Colon (tissue), 2 donors: ENCODE results near the gene NFIA.

Experiments used
- FAIRE-seq: peaks from 2 replicates; lab custom pipeline; 2012; peaks lifted over from hg19 to GRCh38; lab: Jason Lieb, UNC
- donor health status: control.
- donor health status: control.

NFIA gene

DNA sequence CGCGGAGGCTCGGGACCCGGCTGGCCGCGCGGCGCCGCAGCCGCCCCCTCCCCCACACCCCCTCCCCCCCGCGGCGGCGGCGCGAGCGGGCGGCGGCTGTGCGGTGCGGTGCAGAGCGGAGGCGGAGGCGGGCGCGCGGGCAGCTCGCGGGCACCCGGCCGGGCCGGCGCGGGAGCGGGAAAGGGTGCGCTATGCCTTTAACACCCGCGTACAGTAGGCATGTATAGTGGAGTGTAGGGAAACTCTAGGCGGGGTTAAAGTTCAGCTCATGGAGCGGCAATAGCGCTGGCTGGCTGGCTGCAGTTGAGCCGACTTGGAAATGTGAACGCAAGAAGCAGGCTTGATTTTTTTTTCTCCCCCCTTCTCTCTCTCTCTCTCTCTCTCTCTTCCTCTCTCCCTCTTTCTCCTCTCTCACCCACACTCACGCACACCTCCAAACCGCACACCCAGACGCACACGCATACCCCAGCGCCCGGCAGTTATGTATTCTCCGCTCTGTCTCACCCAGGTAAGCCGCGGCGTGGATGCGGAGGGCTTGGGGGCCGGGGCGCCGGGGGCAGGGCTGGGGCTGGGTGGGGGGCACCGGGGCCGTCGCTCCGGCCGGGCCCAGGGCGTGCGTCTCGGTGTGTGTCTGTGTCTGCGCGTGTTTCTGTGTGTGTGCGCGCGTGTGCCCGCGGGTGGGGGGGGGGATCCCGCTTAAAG lies at the start of gene NFIA:
Gene NFIA (plus strand): TSS at position 251 of the 702 bp plus-strand sequence.
- FAIRE-seq = no peak

DNA sequence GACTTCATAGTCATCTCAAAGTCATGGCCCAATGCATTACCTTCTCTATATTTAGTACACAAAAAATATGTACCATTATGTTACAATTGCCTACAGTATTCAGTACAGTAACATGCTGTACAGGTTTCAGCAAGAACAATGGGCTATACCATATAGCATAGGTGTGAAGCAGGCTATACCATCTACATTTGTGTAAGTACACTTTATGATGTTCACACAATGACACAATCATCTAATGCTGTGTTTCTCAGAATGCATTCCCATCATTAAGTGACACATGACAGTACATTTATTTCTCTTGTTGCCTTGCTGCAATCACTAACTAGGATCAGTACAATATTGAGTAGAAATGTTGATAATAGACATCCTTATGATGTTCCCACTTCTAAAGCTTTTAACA lies 46.5 kb upstream of the NFIA start:
- no peak for FAIRE-seq

DNA sequence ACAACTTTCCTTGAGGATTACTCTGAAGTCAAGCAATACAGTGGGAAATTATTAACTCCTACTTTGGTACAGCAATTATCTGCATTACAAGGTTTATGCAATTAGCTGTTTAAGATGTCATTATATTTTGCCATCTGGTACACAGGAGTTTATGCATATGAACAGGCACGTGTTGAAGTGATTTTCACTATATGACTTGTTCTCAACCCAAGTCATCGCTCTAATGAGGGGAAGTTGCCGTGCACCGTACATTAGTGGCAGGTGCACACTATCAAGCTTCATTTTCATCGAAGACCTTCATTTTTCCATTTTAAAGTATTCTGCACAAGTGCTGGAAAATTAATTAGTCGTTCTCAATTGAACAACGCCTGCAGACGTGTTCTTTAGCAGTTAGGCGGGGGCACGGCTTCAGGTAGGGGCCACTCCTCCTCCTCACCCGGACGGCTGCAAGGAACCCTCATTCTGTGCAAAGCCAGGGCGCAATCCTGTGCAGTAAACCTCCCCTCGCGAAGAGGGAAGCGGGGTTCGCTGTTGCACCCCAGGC lies 39.8 kb upstream of the NFIA start:
- FAIRE-seq = no peak

DNA sequence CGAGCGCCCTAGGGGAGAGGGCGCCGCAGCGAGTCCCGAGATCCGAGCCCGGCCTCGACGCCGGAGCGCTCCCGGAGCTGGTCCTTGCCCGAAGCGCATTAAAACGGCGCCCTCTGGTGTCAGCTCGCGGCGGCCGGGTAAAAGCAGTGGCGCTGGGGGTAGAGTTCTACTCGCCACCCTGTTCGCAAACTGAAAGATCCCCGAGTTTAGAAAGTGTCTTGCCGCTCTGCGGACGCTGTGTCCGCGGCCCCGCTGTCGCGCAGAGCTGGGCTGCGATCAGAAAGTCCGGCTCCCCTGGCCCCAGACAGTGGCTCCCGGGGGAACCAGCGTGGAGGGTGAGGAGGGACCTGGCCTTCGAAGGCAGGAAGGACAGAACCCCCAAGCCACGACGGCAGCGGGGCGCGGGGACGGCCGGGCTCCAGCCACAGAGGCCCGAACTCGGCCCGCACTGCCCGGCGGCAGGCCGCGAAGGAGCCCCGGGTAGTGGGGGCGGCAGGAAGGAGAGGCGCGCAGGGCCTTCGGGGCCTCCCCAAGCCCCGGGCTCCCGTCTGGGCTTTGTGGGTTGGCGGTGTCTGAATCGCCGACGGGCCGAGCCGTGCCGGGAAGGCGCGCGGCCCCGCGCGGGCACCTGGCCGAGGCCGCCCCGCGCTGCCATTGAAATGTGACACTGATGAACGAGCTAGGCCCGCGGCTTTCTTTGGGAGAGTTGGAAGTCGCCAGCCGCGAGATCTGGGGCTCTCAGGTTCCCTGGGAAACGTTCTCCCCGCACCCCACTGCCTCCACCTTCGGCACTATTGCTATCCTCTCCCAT lies 39.1 kb upstream of the NFIA start:
- FAIRE-seq = no peak

DNA sequence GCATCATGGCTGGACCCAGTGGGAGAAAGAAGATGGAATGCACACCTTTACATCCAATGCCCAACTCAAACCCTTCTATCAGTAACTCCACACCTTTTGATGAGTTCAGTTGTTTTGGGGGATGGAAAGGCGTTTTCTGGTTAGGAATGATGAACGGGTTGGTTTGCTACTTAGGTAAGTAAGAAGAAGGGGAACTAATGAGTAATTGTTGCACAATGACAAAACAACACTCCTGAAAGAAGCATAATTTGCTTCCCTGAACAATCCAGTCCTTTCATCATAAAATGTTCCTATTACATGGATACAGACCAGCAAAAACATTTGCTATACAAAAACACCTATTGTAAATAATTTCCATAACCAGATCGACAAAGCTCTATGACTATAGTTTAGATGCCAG lies 35.9 kb upstream of the NFIA start:
- no peak for FAIRE-seq

DNA sequence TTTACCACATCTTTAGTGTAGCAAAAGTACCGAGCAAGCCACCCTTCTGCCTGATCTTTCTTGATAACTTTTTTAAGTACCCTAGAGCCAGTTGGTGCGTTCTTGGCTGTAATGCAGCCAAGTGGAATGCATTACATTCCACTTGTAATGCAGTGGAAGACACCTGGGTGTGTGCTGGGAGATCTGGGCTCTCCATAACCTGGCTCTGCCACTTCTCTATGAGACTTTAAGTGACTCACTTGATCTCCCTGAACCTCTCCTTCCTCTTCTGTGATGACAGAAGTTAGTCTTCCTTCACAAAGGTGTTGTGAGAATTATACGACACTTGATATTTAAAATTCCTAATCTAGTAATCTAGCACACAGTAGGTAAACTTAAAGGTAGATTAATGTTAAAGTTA lies 35.3 kb upstream of the NFIA start:
- no peak for FAIRE-seq

DNA sequence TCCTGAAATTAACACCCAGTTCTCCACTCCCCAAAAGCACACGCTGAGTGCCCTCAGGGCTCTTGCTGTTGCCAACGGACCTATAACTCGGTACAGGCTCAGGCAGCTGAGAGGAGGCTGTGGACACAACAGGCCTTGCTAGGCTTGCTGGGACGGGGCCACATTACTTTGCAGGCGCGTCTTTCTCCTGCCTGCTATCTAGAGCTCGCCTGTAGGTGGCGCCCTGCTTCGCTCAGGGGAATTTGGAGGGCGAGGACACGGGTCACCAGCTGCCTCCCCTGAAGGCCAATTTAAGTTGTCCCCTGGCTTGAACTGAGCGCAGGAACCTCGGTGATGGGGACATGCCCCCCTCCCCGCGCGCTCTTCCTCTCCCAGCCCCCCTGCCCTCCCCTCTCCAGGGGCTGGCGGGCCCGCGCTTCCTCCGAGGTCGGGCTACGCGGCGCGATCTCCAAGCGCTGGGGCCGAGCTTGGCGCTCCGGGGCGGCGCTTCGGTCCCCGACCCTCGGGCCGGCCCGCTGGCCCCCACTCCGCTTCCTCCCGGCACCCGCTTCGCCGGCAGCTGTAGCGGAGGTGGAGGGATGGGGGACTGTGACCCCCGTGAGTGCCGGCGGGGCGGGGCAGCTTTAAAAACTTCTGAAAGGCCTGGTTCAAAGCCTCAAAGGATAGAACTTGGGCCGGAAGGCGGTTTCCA lies 32.4 kb upstream of the NFIA start:
- no peak for FAIRE-seq

DNA sequence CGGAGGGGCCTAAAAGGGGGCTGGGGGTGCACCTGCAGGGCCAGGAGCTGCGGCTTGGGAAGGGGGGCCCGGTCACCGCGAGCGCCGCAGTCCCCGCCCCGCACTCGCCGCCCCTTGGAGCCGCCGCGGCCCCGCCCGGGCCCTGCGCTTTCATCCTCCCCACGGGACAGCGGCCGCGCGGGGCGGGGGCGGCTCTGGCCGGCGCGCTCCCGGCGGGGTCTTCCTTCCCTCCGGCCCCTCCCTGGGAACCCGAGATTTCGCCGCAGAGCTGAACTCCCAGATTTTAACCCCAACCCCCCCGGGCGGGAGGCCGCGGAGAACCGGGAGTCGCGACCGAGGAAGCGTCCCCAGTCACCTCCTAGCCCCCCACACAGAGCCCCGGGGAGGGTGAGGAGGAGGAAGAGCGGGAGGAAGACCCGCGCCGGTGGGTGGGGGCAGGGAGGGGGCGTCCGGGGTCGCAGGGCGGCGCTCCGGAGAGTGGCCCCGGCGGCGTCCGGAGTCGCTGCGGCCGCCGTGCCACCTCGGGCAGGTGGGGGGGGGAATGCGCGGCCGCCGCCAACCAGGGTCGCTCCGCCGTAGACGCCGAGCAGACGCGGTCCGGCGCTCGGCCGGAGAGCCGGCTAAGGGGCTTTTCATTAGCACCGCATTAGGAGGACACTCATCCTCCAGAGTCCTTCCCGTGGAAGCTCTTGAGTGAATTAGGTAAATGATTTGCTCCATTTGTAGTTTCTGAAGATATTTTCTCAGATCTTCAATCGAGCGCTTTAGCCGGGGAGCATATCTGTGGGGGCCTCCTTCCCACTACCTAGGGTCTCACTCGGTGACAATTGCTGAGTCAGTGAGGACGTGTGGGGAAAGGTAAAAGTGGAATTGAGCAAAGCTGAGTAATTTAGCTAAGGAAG lies 31.6 kb upstream of the NFIA start:
- no peak for FAIRE-seq

DNA sequence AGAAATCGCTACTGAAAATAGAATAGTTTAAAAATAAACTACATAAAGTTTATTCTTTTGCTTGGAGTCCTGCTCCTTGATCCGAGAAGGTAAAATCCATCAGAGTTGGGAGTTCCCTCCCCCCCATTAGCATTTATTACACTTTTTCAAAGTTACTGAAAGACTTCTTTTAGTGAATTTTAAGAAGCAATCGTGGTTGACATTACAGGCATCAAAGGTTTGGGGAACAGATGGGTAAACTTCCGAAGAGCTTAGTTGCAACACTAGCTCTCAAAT lies 31.0 kb upstream of the NFIA start:
- no peak for FAIRE-seq

DNA sequence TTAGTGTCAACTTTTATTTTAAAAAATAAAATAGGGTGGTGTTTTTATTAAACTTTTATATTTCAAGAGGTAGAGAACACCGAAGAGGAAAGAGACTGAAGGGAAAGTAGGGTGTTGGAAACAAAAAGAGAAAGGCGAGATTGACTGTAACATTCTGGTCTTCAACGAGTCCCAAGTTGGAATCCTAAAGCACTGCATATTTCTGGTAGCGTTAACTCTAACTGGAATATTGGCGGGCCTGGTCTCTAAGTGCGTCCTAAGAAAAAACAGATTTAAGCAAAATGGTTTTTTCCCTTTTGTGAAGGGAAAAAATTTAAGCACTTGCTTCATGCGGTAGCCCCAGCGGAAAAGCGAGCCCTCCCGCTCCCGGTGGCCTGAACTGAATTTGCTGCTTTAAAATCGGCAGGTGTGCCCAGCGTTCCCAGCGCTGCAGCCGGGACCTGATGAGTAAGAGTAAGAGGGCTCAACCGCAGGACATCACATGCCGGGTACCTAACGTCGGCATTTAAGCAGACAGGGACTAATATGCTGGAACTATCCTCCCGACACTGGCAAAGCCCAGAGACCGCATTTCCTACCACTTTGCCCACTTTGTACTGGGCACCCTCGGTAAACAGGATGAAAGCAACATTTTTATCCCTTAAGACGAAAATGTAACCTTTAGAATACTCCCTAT lies 30.5 kb upstream of the NFIA start:
- no peak for FAIRE-seq

DNA sequence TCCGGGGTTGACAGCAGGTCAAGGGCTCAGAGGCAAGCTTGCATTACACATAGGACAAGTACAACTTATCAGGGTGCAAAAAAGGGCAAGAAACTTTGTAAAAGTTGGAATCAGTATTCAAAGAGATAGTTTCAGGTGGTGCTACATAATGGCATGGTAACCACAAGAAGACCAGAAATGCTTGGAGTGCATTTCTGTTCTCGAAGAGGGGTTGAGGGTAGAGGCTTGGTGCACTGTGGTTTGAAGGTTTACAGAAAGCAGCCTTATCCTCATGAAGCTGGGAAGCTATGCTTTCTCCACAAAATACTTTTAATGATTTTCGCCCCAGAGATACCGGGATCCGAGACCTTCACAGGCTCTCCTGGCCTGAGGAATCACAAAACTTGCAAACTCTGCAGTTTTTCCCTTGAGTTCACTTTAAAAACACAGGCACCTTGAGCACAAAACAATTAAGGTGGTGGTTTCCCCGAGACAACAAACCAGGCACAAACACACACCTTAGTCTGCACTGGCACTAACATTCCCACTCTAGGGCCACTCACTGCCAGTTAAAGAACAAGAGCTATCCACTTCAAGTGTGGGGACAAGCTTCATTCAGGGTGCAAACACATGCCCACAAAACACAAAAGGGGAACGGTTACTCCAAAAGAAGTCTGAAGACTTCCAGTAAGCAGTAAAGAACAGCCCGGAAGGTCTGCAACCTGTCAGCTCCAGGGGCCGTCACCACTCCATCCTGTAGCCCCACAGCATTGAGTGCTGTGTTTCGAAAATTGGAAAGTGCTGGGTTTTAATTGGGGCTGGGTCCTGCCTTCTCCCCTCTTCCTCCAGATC lies 29.8 kb upstream of the NFIA start:
- no peak for FAIRE-seq

DNA sequence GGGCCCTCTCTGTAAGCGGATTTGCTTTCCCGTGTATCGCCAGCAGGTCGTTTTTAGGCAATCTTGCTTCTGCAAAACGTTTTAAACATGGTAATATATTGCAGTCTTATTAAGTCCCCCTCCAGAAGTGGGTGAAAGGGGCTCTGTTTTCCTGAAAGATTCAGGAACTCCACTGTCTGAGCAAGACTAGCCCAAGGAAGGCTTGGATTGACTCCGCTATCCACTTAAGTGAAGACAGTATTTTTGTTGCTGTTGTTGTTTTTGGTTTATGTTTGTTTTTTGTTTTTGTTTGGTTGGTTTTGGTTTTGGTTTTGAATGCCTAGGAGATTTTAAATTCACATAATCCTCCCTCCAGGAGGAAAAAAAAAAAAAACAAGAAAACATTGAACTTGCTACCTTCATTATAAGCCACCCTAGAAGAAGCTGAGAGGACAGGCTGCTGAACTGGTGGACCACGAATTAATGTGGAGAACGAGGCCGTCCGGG lies 29.1 kb upstream of the NFIA start:
- no peak for FAIRE-seq

DNA sequence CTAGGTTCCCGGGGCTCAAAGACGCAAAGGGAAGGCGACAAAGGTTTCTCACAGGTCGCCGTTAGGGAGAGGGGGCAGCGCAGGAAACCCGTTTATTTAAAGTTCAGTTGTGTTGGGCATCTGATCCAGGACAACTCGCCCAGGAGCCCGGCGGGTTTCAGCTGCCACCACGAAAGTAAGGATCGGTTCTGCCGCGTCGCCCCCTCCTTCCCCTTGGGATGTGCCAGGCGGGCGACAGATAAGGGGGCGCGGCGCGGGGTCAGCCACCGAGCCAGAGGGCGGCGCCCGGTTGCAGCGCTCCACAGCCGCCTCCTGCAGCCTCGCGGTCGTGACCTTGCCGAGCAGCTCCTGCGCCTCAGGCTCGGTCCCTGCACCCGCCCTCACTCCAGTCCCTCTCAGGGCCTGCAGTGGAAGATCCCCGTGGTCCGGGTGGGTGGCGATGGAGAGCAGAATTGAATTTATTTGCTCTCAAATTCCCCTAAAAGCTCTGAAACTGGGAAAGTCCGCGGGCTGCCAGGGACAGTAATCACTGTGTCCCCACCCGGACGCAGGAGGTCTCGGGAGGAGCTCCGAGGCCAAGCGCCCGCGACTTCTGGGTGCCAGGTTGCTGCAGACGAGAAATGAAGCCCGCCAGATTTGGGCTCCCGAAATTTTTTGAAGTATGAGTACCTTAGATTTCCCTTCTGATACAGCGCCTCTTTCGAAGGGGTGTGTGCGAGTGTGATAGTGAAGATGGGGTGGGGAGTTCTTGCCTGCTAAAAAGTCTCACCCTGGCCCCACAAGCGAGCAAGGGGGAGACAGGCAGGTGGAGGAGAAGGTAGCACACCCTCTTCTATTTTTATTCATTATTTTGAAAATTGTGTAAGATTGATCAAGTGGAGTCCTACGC lies 28.4 kb upstream of the NFIA start:
- FAIRE-seq = no peak

DNA sequence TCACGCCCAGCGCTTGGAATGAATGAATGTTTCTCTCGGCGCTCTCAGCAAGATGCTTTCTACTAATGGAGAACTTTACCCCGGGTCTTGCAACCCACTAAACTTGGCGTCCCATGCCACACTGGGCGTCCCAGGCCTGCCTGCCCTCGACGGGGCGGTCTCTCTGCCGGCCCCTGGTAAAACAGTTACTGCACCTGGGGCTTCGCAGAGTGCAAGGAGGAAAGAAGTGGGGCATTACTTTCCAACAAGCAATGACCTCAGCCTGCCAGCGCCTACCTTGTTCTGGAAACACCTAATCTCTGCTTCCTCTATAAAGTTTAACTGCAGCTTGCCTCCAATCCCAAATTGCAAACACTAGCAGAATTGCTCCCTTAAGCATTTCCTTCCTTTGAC lies 27.8 kb upstream of the NFIA start:
- no peak for FAIRE-seq

DNA sequence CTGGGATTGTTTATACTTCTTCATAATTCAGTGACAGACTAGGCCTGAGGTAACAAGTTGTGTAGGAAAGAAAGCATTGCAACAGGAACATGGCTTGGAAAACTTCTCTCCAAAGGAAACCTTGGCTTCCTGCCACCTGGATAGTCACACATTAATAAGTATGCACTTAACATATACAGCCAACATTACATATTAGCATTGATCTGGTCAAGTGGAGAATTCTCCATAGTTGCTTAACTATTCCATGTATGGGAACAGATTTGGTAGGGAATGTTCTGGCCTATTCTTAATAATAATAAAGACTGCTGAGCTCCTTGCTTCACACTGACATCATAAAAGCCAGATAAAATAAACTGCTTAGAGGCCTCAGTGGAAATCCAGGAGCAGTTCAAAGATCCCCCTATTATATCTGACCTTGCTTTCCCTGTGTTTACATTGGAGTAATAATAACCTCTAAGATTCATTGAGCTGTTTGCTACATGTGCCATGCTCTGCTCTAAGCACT lies 27.2 kb upstream of the NFIA start:
- FAIRE-seq = no peak

DNA sequence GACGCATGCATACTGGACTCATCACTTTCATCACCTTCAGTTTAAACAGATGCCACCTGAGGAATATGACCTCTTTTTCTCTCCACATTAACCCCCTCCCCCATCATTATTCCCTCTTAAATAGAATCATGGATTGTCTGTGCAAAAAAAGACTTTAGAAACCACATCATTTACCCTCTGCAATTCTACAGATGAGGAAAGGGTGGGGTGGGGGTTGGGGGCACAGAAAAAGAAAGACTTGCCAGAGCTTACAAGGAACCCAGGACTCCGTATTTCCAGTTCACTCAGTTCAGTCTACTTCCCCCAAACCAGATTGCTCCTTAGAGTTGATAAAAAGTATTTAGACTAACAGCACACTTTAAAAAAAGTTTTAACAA lies 26.2 kb upstream of the NFIA start:
- no peak for FAIRE-seq

DNA sequence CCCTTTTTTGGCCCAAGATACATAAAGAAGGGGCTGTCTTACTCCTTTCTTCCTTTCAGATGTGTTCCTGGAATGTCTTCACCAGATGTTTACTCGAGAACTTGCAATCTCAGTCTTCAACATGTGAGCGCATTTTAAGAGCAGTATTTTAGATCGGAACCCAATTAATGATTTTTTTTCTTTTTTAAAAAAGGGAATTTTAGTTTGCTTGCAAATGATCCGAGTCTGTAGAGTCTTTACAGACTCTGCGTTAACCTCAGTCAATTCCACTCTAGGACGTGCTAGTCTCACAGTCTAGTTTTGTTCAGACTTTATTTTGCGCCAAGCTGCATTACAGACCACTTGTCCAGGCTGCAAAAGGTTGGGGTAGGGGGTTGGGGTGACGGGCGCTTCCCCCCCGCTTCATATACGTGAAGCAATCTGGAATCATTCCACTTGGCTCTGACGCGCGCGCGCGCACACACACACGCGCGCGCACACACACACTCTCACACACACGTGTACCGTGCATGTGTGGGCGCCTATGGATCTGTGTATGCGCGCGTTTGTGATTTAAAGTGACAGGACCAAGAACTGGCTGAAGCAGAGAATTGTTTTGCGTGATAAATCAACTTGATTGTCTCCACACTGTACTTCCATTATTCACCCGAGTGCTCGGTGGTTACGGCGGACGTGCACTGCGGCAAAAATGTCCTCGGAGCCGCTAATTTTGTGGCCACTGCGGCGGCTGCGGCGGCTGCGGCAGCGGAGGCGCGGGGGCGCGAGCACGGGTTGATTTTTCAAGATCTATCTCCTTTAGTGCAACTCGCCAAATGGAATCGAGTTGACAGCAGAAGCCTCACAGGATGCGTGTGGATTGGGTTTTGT lies 25.6 kb upstream of the NFIA start:
- FAIRE-seq = no peak
